A673 (cell line): ENCODE results near the gene ZFYVE19. TPM values are rescaled to one million over a fixed set of nuclear protein-coding genes. Genes with fewer than 3 reads are reported as not detected.

Experiments used
- BruUV-seq: library from RNA; stranded (reverse); fragments of 400-500 nt; replicated peaks from 2 replicates; lab custom pipeline; 2021; lab: Mats Ljungman, UMichigan
- CTCF ChIA-PET: fragments of 300-600 bp; sonication (Branson Sonifier 250); formaldehyde crosslinking; loops from one replicate; lab custom pipeline; 2022; ENCODE audit warnings: antibody characterized with exemption; lab: Charles Lee
- POLR2A ChIA-PET: fragments of 300-600 bp; sonication (Branson Sonifier 250); formaldehyde crosslinking; loops from one replicate; lab custom pipeline; 2022; ENCODE audit warnings: antibody characterized with exemption; ENCODE audit not compliant: low non-redundant PET; lab: Charles Lee
- DNase-seq: peaks from one replicate; pipeline ENCODE4 v3.0.0-alpha.2; 2015; ENCODE audit warnings: low spot score
- H3K27ac ChIP-seq: fragments of 200-600 bp; sonication (generic); 2 replicates; pipeline ENCODE4 v1.5.1; 2016; ENCODE audit warnings: mixed run types, low read depth, mild to moderate bottlenecking, mixed read lengths, antibody characterized with exemption, low read length; ENCODE audit not compliant: poor library complexity, severe bottlenecking
- H3K27me3 ChIP-seq: fragments of 200-600 bp; sonication (generic); replicated peaks from 2 replicates; pipeline ENCODE4 v1.6.1; 2017; ENCODE audit warnings: mixed run types, low read depth, mild to moderate bottlenecking, mixed read lengths, antibody characterized with exemption, low read length; ENCODE audit not compliant: insufficient read depth, poor library complexity
- H3K36me3 ChIP-seq: fragments of 200-600 bp; sonication (generic); 2 replicates; pipeline ENCODE4 v1.6.1; 2016; ENCODE audit warnings: mixed run types, mild to moderate bottlenecking, mixed read lengths, antibody characterized with exemption, low read length; ENCODE audit not compliant: insufficient read depth, poor library complexity, severe bottlenecking
- H3K4me1 ChIP-seq: fragments of 200-600 bp; sonication (generic); 2 replicates; pipeline ENCODE4 v1.6.1; 2017; ENCODE audit warnings: mixed run types, mild to moderate bottlenecking, mixed read lengths, antibody characterized with exemption, low read length; ENCODE audit not compliant: insufficient read depth, poor library complexity, severe bottlenecking
- H3K4me3 ChIP-seq: fragments of 200-600 bp; sonication (generic); 2 replicates; pipeline ENCODE4 v1.5.1; 2016; ENCODE audit warnings: low read depth, mixed run types, mild to moderate bottlenecking, mixed read lengths, low read length; ENCODE audit not compliant: poor library complexity, severe bottlenecking
- H3K9me3 ChIP-seq: fragments of 200-600 bp; sonication (generic); 2 replicates; pipeline ENCODE4 v1.6.1; 2016; ENCODE audit warnings: mixed run types, low read depth, mild to moderate bottlenecking, mixed read lengths, antibody characterized with exemption, low read length; ENCODE audit not compliant: poor library complexity, severe bottlenecking
- EZH2 ChIP-seq: fragments of 200-600 bp; sonication (generic); IDR thresholded peaks from 2 replicates; pipeline ENCODE4 v1.6.1; 2017; ENCODE audit warnings: borderline replicate concordance, low read depth, mild to moderate bottlenecking, mixed read lengths, antibody characterized with exemption, low read length; ENCODE audit not compliant: poor library complexity, severe bottlenecking
- intact Hi-C: fragments of 100-400 bp; cut with micrococcal nuclease; formaldehyde crosslinking; loops from one replicate; pipeline ENCODE4 v1.10.0; 2022; ENCODE audit not compliant: unreplicated experiment
- total RNA-seq: library from RNA; stranded (reverse); gene quantifications from 2 replicates; pipeline ENCODE4 v1.2.3, GENCODE V29; 2021
- TF ChIP-seq, protein P1 (sequence below): fragments of 300-800, 200-600 bp; sonication (generic); conservative IDR thresholded peaks from 2 replicates; pipeline ENCODE4 v1.5.1; 2017; ENCODE audit warnings: low read depth, mild to moderate bottlenecking, antibody characterized with exemption, low read length, moderate library complexity, mixed read lengths

The ZFYVE19 gene
- total RNA-seq, 1 experiment from 2014 or later: 26.4 TPM

DNA sequence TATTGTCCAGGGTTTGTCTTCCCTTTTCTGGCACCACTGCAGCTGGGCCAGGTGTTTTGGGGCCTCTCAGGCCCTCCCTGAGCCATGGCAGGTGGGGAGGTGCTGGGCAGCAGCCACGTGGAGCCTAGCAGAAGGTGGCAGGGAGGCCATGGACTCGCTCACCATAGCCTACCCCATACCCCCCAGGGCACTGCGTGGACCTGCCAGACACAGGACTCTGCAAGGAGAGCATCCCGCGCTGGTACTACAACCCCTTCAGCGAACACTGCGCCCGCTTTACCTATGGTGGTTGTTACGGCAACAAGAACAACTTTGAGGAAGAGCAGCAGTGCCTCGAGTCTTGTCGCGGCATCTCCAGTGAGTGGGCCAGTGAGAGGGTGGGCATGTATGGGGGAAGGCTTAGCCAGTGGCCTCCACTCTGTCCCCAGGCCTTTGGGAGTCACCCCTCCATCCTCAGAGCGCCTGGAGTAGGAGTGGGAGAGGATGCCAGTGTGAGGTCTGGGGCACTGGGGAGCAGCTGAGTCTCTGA is 48.9 kb downstream of the ZFYVE19 start:
- H3K27me3 ChIP-seq: no peaks in the 10 kb centered on the region
- ChIA-PET CTCF (interaction anchor here (1.8 kb wide), 1 partner anchor 38 kb away, joined by 4 read pairs; the partner anchor contains the start of gene VPS18), POLR2A (no interaction called here)
- BruUV-seq: no TSS peak
- peaks cover 18% of the 10 kb centered on the region for H3K4me1 ChIP-seq
- intact Hi-C loops: no loop called here
- no peaks in the 10 kb centered on the region for H3K9me3 ChIP-seq
- no peak overlapping the region for H3K4me3 ChIP-seq
- DNase-seq: no peak
- TF ChIP-seq EZH2: no peak
- H3K27ac ChIP-seq: no peak overlapping the region
- no peaks in the 10 kb centered on the region for H3K36me3 ChIP-seq

DNA sequence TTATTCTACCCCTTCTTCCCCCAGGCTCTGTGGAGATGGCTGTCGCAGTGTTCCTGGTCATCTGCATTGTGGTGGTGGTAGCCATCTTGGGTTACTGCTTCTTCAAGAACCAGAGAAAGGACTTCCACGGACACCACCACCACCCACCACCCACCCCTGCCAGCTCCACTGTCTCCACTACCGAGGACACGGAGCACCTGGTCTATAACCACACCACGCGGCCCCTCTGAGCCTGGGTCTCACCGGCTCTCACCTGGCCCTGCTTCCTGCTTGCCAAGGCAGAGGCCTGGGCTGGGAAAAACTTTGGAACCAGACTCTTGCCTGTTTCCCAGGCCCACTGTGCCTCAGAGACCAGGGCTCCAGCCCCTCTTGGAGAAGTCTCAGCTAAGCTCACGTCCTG is 49.9 kb downstream of the ZFYVE19 start:
- Histone ChIP-seq H3K4me1 (peaks cover 18% of the 10 kb centered on the region), H3K9me3 (no peaks in the 10 kb centered on the region), H3K36me3 (no peaks in the 10 kb centered on the region), H3K27ac (no peak overlapping the region), H3K27me3 (no peaks in the 10 kb centered on the region), H3K4me3 (no peak overlapping the region)
- no peak for DNase-seq
- no TSS peak for BruUV-seq
- ChIA-PET POLR2A (no interaction called here), CTCF (interaction anchor here (0.6 to 3.2 kb wide), 4 partner anchors 15 to 39 kb away, joined by 6 to 103 read pairs (median 24); partner anchors contain the start of gene VPS18)
- no peak for TF ChIP-seq EZH2
- TF ChIP-seq, protein P1, sequence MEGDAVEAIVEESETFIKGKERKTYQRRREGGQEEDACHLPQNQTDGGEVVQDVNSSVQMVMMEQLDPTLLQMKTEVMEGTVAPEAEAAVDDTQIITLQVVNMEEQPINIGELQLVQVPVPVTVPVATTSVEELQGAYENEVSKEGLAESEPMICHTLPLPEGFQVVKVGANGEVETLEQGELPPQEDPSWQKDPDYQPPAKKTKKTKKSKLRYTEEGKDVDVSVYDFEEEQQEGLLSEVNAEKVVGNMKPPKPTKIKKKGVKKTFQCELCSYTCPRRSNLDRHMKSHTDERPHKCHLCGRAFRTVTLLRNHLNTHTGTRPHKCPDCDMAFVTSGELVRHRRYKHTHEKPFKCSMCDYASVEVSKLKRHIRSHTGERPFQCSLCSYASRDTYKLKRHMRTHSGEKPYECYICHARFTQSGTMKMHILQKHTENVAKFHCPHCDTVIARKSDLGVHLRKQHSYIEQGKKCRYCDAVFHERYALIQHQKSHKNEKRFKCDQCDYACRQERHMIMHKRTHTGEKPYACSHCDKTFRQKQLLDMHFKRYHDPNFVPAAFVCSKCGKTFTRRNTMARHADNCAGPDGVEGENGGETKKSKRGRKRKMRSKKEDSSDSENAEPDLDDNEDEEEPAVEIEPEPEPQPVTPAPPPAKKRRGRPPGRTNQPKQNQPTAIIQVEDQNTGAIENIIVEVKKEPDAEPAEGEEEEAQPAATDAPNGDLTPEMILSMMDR: no peak
- intact Hi-C loops: no loop called here

DNA sequence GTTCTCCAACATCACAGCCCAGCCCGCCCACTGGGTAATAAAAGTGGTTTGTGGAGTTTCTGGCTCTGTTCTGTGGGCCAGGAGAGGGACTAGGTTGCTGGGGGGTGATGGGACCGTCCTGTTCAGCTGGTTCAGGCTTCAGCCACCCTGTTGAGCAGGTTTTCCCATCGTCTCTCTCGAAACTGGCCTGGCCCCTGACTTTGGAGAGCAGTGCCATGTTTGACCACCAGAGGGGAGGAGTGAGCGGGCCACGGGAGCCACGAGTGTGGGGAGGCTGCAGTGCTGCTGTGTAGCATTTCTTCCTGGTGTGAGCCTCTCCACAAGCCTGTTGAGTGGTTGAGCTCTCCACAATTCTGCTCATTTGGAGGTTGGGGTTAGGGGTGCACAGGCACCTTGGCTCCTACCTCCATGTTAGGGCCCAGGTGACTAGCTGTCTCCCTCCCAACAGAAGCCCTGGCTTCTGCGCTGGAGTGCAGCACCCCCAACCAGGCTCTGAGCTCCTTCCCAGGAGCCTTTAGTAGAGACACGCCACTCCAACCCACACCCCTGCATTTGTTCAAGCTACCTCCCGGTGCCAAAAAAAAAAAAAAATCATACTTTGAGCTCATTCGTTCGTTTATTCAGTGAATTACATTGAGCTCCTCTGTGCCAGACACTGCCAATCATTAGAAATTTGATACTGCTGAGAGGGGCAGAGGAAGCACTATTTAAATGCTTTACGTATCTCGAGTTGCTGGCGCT is 50.9 kb downstream of the ZFYVE19 start:
- Histone ChIP-seq H3K27ac (no peak overlapping the region), H3K4me3 (peak overlapping the region; percentile 25), H3K4me1 (peaks cover 18% of the 10 kb centered on the region), H3K9me3 (no peaks in the 10 kb centered on the region), H3K36me3 (no peaks in the 10 kb centered on the region), H3K27me3 (no peaks in the 10 kb centered on the region)
- intact Hi-C loops: loop anchor here (2.0 kb wide), 1 partner anchor 111 kb away; no protein-coding TSS in a partner anchor
- TF ChIP-seq, protein P1: peak; percentile 99
- no peak for TF ChIP-seq EZH2
- no TSS peak for BruUV-seq
- POLR2A ChIA-PET: interaction anchor here (0.6 kb wide), 2 partner anchors 61 to 916 kb away, joined by 3 to 4 read pairs; partner anchors contain the start of gene MAPKBP1
- CTCF ChIA-PET: interaction anchor here (0.5 to 3.2 kb wide), 20 partner anchors 8 to 360 kb away, joined by 3 to 103 read pairs (median 5); partner anchors contain the start of genes RHOV and VPS18
- DNase-seq: peak; percentile 90
